ENCODE results near the gene MAD1L1.

The MAD1L1 gene

DNA sequence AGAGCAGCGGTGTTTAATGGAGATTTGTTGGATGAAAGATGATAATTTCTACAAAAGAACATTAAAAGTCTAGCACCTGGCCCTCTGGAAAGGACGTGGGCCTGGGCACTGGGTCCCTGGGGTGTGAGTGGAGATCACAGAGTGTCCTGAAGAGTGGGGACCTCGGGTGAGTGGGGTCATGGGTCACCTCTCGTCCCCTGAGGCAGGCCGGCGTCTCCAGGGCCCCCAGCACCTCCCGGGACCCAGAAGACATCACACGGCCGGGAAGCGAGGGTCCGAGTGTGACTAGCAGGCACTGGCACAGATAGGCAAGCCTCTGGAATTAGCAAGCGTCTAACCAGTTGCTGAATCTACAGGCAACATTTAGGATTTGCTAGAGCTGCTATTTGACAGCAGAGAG is 257.2 kb downstream of the MAD1L1 start:
- no peak for TF ChIP-seq CTCF (IDR thresholded peaks at IDR 0.05; ENCODE audit: low read depth, low read length)
- H3K4me3 ChIP-seq (ENCODE audit: low read depth, low read length) = no peak overlapping the region
- no peak for DNase-seq (ENCODE audit: low read depth, low spot score)
- in situ Hi-C loops (cut with HindIII; ENCODE audit: low sequenced_read_pairs) = no loop called here

GRCh38 chr7:1975179-1975578 is 257.6 kb downstream of the MAD1L1 start:
- DNase-seq (ENCODE audit: low read depth, low spot score) = no peak
- H3K4me3 ChIP-seq (ENCODE audit: low read depth, low read length) = no peak overlapping the region
- in situ Hi-C loops (cut with HindIII; ENCODE audit: low sequenced_read_pairs) = no loop called here
- TF ChIP-seq CTCF (IDR thresholded peaks at IDR 0.05; ENCODE audit: low read depth, low read length) = no peak

DNA sequence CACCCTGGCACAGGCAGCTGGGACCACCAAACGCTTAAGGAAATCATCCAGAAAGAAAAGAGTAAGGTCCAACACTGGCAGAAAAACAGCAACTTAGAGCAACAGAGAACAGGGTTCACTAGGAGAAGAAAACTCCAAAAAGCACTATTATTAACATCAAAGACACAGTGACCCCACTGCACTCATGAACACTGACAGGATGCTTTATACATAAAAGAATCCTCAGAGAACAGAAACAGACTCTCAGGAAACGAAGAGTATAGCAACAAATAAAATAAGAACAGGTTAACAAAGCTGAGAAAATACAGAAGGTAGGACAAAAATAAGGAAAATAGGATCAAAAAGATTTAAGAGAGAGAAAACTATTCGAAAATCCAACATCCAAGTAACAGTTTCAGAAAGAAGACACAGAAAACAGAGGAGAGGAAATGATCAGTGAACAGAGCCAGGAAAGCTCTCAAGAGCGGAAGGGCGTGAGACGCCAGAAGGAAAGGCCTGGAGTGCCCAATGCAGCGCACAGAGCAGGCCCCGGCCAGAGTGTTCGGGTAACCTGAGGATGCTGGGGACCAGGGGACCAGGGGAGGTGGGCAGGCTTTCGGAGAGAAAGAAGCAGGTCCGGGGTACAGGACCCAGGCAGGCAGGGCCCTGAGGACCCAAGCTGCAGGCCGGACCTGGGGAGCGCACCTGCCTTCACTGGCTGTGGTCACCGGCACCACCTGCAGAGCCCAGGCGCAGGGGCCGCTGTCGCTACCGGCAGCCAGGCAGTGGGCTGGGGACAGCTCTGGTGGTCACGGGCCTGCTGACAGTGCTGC is 258.2 kb downstream of the MAD1L1 start:
- TF ChIP-seq CTCF (IDR thresholded peaks at IDR 0.05; ENCODE audit: low read depth, low read length) = no peak
- no peak overlapping the region for H3K4me3 ChIP-seq (ENCODE audit: low read depth, low read length)
- no peak for DNase-seq (ENCODE audit: low read depth, low spot score)
- in situ Hi-C loops (cut with HindIII; ENCODE audit: low sequenced_read_pairs) = no loop called here

DNA sequence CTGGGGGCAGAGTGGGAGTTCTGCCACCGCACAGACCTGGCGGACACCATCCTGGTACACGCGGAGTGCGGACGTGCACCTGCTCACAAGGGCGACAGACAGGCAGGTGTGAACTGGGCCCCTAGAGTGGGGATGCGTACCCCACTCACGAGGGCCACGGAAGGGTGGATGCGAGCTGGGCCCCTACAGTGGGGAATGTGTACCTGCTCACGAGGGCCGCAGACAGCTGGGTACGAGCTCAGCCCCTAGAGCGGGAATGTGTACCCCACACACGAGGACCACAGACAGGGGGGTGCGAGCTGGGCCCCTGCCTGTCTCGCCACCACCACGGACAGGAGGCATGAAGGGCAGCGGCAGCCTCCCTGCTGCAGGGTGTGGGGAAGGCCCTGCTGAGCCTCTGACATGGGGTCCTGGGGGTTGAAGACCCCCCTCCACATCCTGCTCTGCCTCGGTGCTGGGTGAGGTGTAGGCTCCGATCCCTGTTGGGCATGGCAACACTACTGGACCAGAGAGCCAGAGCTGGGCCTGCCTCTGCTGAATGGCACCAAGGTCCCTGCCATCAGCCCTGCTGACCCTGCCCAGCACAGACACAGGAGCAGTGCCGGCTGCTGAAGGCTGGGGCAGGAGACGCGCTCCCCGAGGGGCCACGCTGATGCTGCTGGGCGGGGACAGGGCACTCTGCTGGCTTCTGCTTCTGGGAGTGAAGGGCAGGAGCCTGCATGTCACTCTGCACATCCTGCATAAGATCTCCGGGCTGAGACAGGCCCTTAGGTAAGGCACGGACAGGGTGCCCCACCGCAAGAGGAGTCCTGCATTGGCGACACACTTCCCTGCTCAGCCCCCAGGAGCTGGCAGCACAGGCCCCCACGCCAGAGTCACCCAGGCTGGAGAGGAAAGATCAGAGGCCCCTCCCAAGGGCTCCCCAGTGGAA is 259.2 kb downstream of the MAD1L1 start:
- no peak for TF ChIP-seq CTCF (IDR thresholded peaks at IDR 0.05; ENCODE audit: low read depth, low read length)

DNA sequence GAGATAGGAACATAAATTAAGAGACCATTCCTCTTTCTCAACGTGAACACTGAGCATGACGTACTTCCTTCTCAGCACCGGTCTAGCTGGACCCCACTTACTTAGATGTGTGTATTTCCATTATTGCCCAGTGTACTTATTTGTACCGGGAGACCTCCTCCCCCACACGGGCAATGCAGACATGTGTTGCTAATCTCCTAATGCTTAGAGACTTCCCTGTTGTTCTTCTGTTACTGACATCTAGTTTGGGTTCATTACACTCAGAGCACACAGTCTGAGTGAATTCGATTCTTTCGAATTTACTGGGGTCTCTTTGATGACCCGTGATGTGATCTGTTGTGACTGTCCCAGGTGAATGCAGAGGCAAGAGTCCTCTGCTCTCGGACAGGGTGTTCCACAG is 260.0 kb downstream of the MAD1L1 start:
- no peak overlapping the region for H3K4me3 ChIP-seq (ENCODE audit: low read depth, low read length)
- in situ Hi-C loops (cut with HindIII; ENCODE audit: low sequenced_read_pairs) = no loop called here
- no peak for TF ChIP-seq CTCF (IDR thresholded peaks at IDR 0.05; ENCODE audit: low read depth, low read length)
- DNase-seq (ENCODE audit: low read depth, low spot score) = no peak

More for the DNA sequence above, 259.2 kb downstream of the MAD1L1 start:
- in situ Hi-C loops (cut with HindIII; ENCODE audit: low sequenced_read_pairs) = no loop called here
- DNase-seq (ENCODE audit: low read depth, low spot score) = no peak
- no peak overlapping the region for H3K4me3 ChIP-seq (ENCODE audit: low read depth, low read length)

DNA sequence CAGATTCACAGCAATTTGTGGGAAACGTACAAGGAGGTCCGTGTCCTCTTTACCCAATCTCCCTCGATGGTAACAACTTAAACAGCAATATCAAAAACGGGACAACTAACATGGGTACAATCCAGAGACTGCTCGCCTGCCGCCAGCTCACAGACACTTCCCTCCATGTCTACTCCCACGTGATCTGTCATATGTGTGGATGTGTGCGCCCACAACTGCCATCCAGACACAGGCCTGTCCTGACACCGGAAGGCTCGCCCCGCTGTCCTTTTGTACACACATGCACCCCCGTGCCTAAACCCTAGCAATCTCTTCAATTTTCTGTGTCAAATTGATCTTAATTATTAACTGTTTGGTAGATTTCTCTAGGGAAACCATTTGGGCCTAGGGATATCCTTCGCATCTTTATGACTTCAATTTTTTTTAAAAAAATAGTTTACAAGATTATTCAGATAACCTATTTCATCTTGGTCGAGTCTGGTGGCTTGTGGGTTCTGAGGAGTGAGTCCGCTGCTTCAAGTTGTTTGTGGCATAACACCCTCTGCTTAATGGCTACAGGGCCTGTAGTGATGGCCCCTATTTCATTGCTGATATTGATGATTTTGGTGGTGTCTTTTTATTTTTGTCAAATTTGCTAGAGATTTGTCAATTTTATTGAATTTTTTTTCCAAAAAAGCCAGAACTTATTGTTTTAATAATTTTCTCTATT is 260.6 kb downstream of the MAD1L1 start:
- H3K4me3 ChIP-seq (ENCODE audit: low read depth, low read length) = no peak overlapping the region
- TF ChIP-seq CTCF (IDR thresholded peaks at IDR 0.05; ENCODE audit: low read depth, low read length) = no peak
- no peak for DNase-seq (ENCODE audit: low read depth, low spot score)
- in situ Hi-C loops (cut with HindIII; ENCODE audit: low sequenced_read_pairs) = no loop called here
